ENCODE measurements around the gene HDC. TPM values are rescaled to one million over a fixed set of nuclear protein-coding genes. Genes with fewer than 3 reads are reported as not detected.

The HDC gene, protein sequence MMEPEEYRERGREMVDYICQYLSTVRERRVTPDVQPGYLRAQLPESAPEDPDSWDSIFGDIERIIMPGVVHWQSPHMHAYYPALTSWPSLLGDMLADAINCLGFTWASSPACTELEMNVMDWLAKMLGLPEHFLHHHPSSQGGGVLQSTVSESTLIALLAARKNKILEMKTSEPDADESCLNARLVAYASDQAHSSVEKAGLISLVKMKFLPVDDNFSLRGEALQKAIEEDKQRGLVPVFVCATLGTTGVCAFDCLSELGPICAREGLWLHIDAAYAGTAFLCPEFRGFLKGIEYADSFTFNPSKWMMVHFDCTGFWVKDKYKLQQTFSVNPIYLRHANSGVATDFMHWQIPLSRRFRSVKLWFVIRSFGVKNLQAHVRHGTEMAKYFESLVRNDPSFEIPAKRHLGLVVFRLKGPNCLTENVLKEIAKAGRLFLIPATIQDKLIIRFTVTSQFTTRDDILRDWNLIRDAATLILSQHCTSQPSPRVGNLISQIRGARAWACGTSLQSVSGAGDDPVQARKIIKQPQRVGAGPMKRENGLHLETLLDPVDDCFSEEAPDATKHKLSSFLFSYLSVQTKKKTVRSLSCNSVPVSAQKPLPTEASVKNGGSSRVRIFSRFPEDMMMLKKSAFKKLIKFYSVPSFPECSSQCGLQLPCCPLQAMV
- 1 to 10 TPM in 3 of 4 donors, not detected in 1; 2.4 to 10.0 (median 2.6) TPM for total RNA-seq

DNA sequence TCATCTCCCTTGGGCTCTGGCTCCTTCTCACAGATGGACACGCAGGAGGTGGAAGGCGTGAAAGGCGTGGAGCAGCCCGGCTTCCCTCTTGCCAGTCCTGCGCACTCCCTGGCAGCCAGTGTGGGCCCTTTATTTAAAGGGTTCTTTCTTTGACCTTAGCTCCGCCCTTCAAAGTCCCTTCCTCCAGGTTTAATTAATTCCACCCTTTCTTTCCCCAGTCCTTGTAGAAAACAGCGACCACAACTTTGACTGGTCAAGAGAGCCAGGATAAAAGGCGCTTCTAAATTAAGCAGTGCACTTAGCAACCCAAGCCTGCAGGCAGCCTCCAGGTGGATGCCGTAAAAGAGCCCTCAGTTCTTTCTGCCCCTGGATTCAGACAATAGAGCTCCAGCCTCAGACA is at the start of gene HDC:
Gene HDC, minus strand, starts transcription at position 107 of the 400 bp plus-strand sequence. Its CDS starts 103 bp downstream, at position 4.
- ATAC-seq (ENCODE audit: low FRiP score) (no peak), DNase-seq (ENCODE audit: low spot score) (no peak)
- TF ChIP-seq, protein P1, sequence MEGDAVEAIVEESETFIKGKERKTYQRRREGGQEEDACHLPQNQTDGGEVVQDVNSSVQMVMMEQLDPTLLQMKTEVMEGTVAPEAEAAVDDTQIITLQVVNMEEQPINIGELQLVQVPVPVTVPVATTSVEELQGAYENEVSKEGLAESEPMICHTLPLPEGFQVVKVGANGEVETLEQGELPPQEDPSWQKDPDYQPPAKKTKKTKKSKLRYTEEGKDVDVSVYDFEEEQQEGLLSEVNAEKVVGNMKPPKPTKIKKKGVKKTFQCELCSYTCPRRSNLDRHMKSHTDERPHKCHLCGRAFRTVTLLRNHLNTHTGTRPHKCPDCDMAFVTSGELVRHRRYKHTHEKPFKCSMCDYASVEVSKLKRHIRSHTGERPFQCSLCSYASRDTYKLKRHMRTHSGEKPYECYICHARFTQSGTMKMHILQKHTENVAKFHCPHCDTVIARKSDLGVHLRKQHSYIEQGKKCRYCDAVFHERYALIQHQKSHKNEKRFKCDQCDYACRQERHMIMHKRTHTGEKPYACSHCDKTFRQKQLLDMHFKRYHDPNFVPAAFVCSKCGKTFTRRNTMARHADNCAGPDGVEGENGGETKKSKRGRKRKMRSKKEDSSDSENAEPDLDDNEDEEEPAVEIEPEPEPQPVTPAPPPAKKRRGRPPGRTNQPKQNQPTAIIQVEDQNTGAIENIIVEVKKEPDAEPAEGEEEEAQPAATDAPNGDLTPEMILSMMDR (IDR thresholded peaks at IDR 0.05): no peak

DNA sequence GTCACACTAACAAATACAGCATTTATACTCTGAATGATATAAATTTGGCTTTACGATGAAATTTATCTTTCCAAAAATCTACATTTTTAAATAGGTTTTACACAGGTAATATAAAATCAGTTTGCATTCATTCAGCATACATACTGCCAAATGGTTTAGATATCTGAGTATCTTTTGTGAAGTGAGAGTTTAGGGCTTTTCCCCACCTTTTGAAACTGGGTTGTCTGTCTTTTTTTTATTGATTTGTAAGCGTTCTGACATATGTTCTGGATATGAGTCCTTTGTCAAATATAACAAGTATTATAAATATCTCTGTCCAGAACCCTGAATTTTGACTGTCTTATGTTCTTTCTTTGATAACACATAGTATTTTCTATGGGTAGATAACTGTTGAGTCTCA is 47.1 kb upstream of the HDC start:
- ATAC-seq (ENCODE audit: low FRiP score) (no peak), DNase-seq (ENCODE audit: low spot score) (no peak)
- TF ChIP-seq, protein P1 (IDR thresholded peaks at IDR 0.05): no peak

DNA sequence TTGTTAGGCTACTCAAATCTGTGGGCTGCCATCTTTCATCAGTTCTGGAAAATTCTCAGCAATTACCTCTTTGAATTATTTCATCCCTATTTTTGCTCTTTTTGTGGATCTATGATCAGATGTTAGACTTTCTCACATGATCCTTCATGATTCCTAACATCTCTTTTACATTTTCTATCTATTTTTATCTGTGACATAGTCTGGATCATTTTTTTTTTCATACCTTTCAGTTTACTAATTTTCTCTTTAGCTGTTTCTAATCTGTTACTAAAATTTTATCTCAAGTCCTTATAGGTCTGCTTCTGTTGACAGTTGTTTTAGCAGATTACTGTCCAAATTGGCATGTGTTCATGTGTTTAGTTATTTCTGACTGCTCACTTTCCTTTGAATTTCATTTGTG is 42.3 kb upstream of the HDC start:
- TF ChIP-seq, protein P1 (IDR thresholded peaks at IDR 0.05): no peak
- ATAC-seq (ENCODE audit: low FRiP score): no peak
- DNase-seq (ENCODE audit: low spot score): no peak

DNA sequence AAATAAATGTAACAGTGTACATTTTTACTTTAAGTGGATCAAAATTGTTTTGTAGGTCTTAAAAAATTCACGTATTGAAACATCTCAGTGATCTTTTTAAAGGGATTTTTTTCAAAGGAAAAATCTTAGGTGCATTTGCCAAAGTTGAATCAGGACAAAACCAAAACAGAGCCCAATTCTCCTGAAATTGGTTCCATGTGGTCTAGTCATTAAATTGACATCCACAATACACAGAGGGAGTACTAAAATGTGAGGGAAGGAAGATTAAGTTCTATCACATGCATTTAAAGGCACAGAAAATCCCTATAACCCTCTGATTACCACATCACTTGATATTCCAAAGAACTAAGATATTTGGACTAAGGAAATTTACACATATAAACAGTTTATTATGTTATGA is 39.3 kb upstream of the HDC start:
- DNase-seq (ENCODE audit: low spot score) (no peak), ATAC-seq (ENCODE audit: low FRiP score) (no peak)
- TF ChIP-seq, protein P1 (IDR thresholded peaks at IDR 0.05): no peak

DNA sequence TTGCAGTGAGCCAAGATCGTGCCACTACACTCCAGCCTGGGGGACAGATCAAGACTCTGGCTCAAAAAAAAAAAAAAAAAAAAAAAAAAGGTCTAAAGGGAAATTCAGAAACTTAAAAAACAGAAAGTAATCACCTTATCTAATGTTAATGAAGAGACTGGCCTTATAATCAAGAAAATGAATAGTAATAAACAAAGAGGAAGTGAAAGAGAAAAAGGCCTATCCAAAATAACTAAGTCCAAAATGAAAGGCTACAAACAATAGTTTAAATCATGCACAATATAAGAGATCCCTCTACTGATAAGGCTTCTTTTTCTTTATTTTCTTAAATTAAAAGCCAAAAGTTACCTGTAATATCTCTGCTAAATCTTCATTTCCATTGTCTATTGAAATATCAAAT is 37.1 kb upstream of the HDC start:
- TF ChIP-seq, protein P1 (IDR thresholded peaks at IDR 0.05): no peak
- ATAC-seq (ENCODE audit: low FRiP score): no peak
- no peak for DNase-seq (ENCODE audit: low spot score)

DNA sequence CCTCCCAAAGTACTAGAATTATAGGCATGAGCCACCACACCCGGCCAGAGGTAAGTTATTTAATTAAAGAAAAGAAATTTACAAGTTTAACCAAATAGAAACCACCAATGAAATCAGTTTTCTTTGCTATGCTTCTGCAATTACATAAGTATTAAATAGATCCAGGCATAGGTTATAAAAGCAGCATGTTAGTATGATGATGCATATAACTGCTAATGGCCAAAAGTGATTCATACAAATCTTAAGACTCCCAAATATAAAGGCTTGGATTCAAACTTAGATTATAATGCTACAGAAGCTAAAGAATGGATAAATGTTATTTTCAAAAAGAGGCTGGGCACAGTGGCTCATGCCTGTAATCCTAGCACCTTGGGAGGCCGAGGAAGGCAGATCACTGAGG is 32.8 kb upstream of the HDC start:
- ATAC-seq (ENCODE audit: low FRiP score): no peak
- TF ChIP-seq, protein P1 (IDR thresholded peaks at IDR 0.05): no peak
- no peak for DNase-seq (ENCODE audit: low spot score)

Data from omental fat pad (tissue), 4 donors.